ENCODE results near the gene PTMS. TPM values are rescaled to one million over a fixed set of nuclear protein-coding genes. Genes with fewer than 3 reads are reported as not detected.

The PTMS gene
- total RNA-seq, 1 experiment from 2014 or later, result 633 TPM

GRCh38 chr12:6770600-6770999 lies 4.4 kb downstream of the PTMS start:
- no peak for TF ChIP-seq CTCF (conservative IDR thresholded peaks at IDR 0.05)
- TF ChIP-seq EZH2 (IDR thresholded peaks at IDR 0.05; ENCODE audit: low read depth), result no peak
- Histone ChIP-seq H2AFZ (no peak overlapping the region), H3K4me2 (no peak overlapping the region), H3K27ac (no peak overlapping the region), H3K4me3 (no peak overlapping the region), H3K9me2 (ENCODE audit: insufficient read depth) (no peaks in the 10 kb centered on the region), H3K27me3 (ENCODE audit: insufficient read depth, low read depth) (no peaks in the 10 kb centered on the region), H3K79me2 (ENCODE audit: low read depth) (peaks cover 25% of the 10 kb centered on the region), H4K20me1 (ENCODE audit: insufficient read depth) (peaks cover 19% of the 10 kb centered on the region), H3K36me3 (ENCODE audit: low read depth) (no peaks in the 10 kb centered on the region), H3F3A (ENCODE audit: insufficient read depth, low read depth) (peaks cover 33% of the 10 kb centered on the region), H3K4me1 (replicated peaks; ENCODE audit: insufficient read depth) (peaks cover 16% of the 10 kb centered on the region), H3K9me3 (ENCODE audit: insufficient read depth, low read depth) (no peaks in the 10 kb centered on the region)
- CTCF ChIA-PET, result interaction anchor here (1.8 kb wide), 1 partner anchor 18 kb away, joined by 5 read pairs; the partner anchor contains the start of gene MLF2
- DNase-seq, result no peak
- intact Hi-C loops (cut with micrococcal nuclease; ENCODE audit: unreplicated experiment), result no loop called here
- no TSS peak for BruUV-seq (replicated peaks)
- POLR2A ChIA-PET (ENCODE audit: unreplicated experiment), result interaction anchor here (0.6 to 0.8 kb wide), 2 partner anchors 18 to 337 kb away, joined by 3 read pairs; partner anchors contain the start of gene MLF2

- Histone ChIP-seq H3K9me2 (ENCODE audit: insufficient read depth) (no peaks in the 10 kb centered on the region), H2AFZ (no peak overlapping the region), H3K4me2 (no peak overlapping the region), H3K9me3 (ENCODE audit: insufficient read depth, low read depth) (no peaks in the 10 kb centered on the region), H4K20me1 (ENCODE audit: insufficient read depth) (peaks cover 19% of the 10 kb centered on the region), H3K4me3 (no peak overlapping the region), H3K36me3 (ENCODE audit: low read depth) (no peaks in the 10 kb centered on the region), H3K4me1 (replicated peaks; ENCODE audit: insufficient read depth) (peaks cover 14% of the 10 kb centered on the region), H3K27ac (no peak overlapping the region), H3K79me2 (ENCODE audit: low read depth) (peaks cover 25% of the 10 kb centered on the region), H3K27me3 (ENCODE audit: insufficient read depth, low read depth) (no peaks in the 10 kb centered on the region), H3F3A (ENCODE audit: insufficient read depth, low read depth) (peaks cover 28% of the 10 kb centered on the region)
- DNase-seq, result no peak
- BruUV-seq (replicated peaks), result no TSS peak
- TF ChIP-seq CTCF (conservative IDR thresholded peaks at IDR 0.05), result no peak
- TF ChIP-seq EZH2 (IDR thresholded peaks at IDR 0.05; ENCODE audit: low read depth), result no peak
- intact Hi-C loops (cut with micrococcal nuclease; ENCODE audit: unreplicated experiment), result no loop called here
- POLR2A ChIA-PET (ENCODE audit: unreplicated experiment), result interaction anchor here (0.6 to 0.8 kb wide), 2 partner anchors 18 to 337 kb away, joined by 3 read pairs; partner anchors contain the start of gene MLF2
- CTCF ChIA-PET, result interaction anchor here (1.8 kb wide), 1 partner anchor 19 kb away, joined by 5 read pairs; the partner anchor contains the start of gene MLF2
These were observed 4.9 kb downstream of the PTMS start for GRCh38 chr12:6771091-6771495.

- no TSS peak for BruUV-seq (replicated peaks)
- Histone ChIP-seq H3K36me3 (ENCODE audit: low read depth) (no peaks in the 10 kb centered on the region), H3K79me2 (ENCODE audit: low read depth) (peaks cover 25% of the 10 kb centered on the region), H3K4me2 (no peak overlapping the region), H3K9me3 (ENCODE audit: insufficient read depth, low read depth) (no peaks in the 10 kb centered on the region), H3K9me2 (ENCODE audit: insufficient read depth) (no peaks in the 10 kb centered on the region), H2AFZ (no peak overlapping the region), H3F3A (ENCODE audit: insufficient read depth, low read depth) (peaks cover 27% of the 10 kb centered on the region), H3K4me1 (replicated peaks; ENCODE audit: insufficient read depth) (peaks cover 14% of the 10 kb centered on the region), H3K27ac (no peak overlapping the region), H3K27me3 (ENCODE audit: insufficient read depth, low read depth) (no peaks in the 10 kb centered on the region), H3K4me3 (no peak overlapping the region), H4K20me1 (ENCODE audit: insufficient read depth) (peaks cover 19% of the 10 kb centered on the region)
- ChIA-PET CTCF (interaction anchor here (1.8 kb wide), 1 partner anchor 19 kb away, joined by 5 read pairs; the partner anchor contains the start of gene MLF2), POLR2A (ENCODE audit: unreplicated experiment) (interaction anchor here (0.6 to 0.8 kb wide), 3 partner anchors 19 to 336 kb away, joined by 3 to 5 read pairs (median 3); partner anchors contain the start of gene MLF2)
- no peak for TF ChIP-seq EZH2 (IDR thresholded peaks at IDR 0.05; ENCODE audit: low read depth)
- TF ChIP-seq CTCF (conservative IDR thresholded peaks at IDR 0.05), result no peak
- intact Hi-C loops (cut with micrococcal nuclease; ENCODE audit: unreplicated experiment), result no loop called here
- DNase-seq, result no peak
These were observed 5.6 kb downstream of the PTMS start for GRCh38 chr12:6771509-6772330.

All from PC-9 (cell line).